ENCODE results near the gene C10orf120. TPM values are rescaled to one million over a fixed set of nuclear protein-coding genes. Genes with fewer than 3 reads are reported as not detected.

The C10orf120 gene
- polyA plus RNA-seq, 3 donors, result not detected

DNA sequence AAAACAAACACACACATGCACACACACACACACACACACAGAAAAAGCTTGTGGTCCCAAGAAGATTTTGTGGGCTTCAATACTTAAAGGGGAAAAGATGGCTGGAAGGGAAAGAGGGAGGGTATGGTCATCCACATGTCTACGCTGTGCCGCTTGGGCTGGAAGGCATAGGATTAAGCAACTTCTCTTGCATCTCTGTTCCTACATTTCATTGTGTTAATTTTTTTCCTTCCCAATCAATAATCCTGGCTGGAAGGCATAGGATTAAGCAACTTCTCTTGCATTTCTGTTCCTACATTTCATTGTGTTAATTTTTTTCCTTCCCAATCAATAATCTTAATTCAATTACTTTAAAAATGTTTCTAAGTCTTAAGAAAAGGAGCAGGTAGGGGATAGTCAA lies 30.6 kb downstream of the C10orf120 start:
- Mint-ChIP-seq H3K9me3 (peaks cover 0 to 2% (median 0%) of the 10 kb centered on the region in 7 donors), H3K4me1 (no peaks in the 10 kb centered on the region), H3K4me3 (no peak overlapping the region), H3K27me3 (ENCODE audit: low read depth in 3 of 3) (peaks cover 0 to 5% (median 3%) of the 10 kb centered on the region in 3 donors), H3K36me3 (no peaks in the 10 kb centered on the region), H3K27ac (no peak overlapping the region)
- H2AFZ ChIP-seq (ENCODE audit: insufficient read depth, low read depth, low read length, poor library complexity, severe bottlenecking), result no peak overlapping the region
- DNase-seq, result no peak
- no peaks in the 10 kb centered on the region for H3K79me2 ChIP-seq (ENCODE audit: insufficient read depth, low read length)
- H3K4me3 ChIP-seq (replicated peaks in 1 of 3; ENCODE audit: low read depth in 2 of 3, low read length in 3 of 3), result no peak overlapping the region
- intact Hi-C loops (cut with micrococcal nuclease), result no loop called here
- TF ChIP-seq, protein P1, sequence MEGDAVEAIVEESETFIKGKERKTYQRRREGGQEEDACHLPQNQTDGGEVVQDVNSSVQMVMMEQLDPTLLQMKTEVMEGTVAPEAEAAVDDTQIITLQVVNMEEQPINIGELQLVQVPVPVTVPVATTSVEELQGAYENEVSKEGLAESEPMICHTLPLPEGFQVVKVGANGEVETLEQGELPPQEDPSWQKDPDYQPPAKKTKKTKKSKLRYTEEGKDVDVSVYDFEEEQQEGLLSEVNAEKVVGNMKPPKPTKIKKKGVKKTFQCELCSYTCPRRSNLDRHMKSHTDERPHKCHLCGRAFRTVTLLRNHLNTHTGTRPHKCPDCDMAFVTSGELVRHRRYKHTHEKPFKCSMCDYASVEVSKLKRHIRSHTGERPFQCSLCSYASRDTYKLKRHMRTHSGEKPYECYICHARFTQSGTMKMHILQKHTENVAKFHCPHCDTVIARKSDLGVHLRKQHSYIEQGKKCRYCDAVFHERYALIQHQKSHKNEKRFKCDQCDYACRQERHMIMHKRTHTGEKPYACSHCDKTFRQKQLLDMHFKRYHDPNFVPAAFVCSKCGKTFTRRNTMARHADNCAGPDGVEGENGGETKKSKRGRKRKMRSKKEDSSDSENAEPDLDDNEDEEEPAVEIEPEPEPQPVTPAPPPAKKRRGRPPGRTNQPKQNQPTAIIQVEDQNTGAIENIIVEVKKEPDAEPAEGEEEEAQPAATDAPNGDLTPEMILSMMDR (IDR thresholded peaks at IDR 0.05), result no peak
- H3K4me1 ChIP-seq (ENCODE audit: control insufficient read depth in 1 of 2, insufficient read depth in 2 of 2, low read length in 2 of 2), result no peaks in the 10 kb centered on the region
- no peak overlapping the region for H3K27ac ChIP-seq (ENCODE audit: low read depth in 1 of 2, low read length in 2 of 2)
- no peaks in the 10 kb centered on the region for H3K36me3 ChIP-seq (replicated peaks in 1 of 2; ENCODE audit: control insufficient read depth in 1 of 2, insufficient read depth in 2 of 2, low read length in 2 of 2)
- H4K20me1 ChIP-seq (ENCODE audit: insufficient read depth, low read length), result no peaks in the 10 kb centered on the region
- no peaks in the 10 kb centered on the region for H3K9me3 ChIP-seq (replicated peaks in 1 of 2; ENCODE audit: control insufficient read depth in 1 of 2, insufficient read depth in 1 of 2, low read length in 2 of 2)
- no peaks in the 10 kb centered on the region for H3K27me3 ChIP-seq (ENCODE audit: control insufficient read depth in 2 of 2, insufficient read depth in 2 of 2, low read length in 2 of 2)
- no peak overlapping the region for H3K9ac ChIP-seq (ENCODE audit: insufficient read depth, low read length, poor library complexity, severe bottlenecking)
- WGBS (ENCODE audit: insufficient coverage), result no CpG with 5 or more reads among the region's 2 CpGs
- H3K4me2 ChIP-seq (replicated peaks; ENCODE audit: extremely low read depth, low read length, poor library complexity, severe bottlenecking), result no peak overlapping the region

DNA sequence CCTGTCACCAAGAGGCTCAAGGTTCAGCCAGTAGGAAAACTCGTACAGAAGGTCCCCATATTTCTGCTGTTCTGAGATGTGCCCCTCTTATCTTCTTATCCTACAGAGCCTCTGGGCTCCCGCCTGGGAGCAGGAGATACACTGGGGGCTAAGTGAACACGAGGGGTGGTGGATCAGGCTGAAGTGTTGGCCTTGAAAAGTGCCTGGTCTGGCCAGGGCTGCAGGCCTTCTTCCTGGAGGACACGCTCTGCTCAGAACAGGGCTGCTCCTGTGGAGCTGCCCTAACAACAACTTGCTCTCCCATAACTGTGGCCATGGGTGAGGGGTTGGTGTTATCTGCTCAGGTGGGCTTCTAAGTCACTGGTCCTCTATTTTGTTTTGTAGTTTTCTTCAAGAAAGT lies 33.7 kb downstream of the C10orf120 start:
- no peak for DNase-seq
- intact Hi-C loops (cut with micrococcal nuclease), result no loop called here
- H3K4me1 Mint-ChIP-seq, result no peaks in the 10 kb centered on the region
- Histone ChIP-seq H3K4me3 (replicated peaks in 1 of 3; ENCODE audit: low read depth in 2 of 3, low read length in 3 of 3) (no peak overlapping the region), H4K20me1 (ENCODE audit: insufficient read depth, low read length) (no peaks in the 10 kb centered on the region), H3K36me3 (replicated peaks in 1 of 2; ENCODE audit: control insufficient read depth in 1 of 2, insufficient read depth in 2 of 2, low read length in 2 of 2) (no peaks in the 10 kb centered on the region), H2AFZ (ENCODE audit: insufficient read depth, low read depth, low read length, poor library complexity, severe bottlenecking) (no peak overlapping the region), H3K27me3 (ENCODE audit: control insufficient read depth in 2 of 2, insufficient read depth in 2 of 2, low read length in 2 of 2) (no peaks in the 10 kb centered on the region), H3K79me2 (ENCODE audit: insufficient read depth, low read length) (no peaks in the 10 kb centered on the region), H3K9me3 (replicated peaks in 1 of 2; ENCODE audit: control insufficient read depth in 1 of 2, insufficient read depth in 1 of 2, low read length in 2 of 2) (no peaks in the 10 kb centered on the region), H3K4me1 (ENCODE audit: control insufficient read depth in 1 of 2, insufficient read depth in 2 of 2, low read length in 2 of 2) (no peaks in the 10 kb centered on the region), H3K4me2 (replicated peaks; ENCODE audit: extremely low read depth, low read length, poor library complexity, severe bottlenecking) (no peak overlapping the region), H3K27ac (ENCODE audit: low read depth in 1 of 2, low read length in 2 of 2) (no peak overlapping the region), H3K9ac (ENCODE audit: insufficient read depth, low read length, poor library complexity, severe bottlenecking) (no peak overlapping the region)
- TF ChIP-seq, protein P1 (IDR thresholded peaks at IDR 0.05), result no peak
- no peak overlapping the region for H3K27ac Mint-ChIP-seq
- no peak overlapping the region for H3K4me3 Mint-ChIP-seq
- no CpG with 5 or more reads among the region's 4 CpGs for WGBS (ENCODE audit: insufficient coverage)
- H3K27me3 Mint-ChIP-seq (ENCODE audit: low read depth in 3 of 3), result peaks cover 0 to 5% (median 4%) of the 10 kb centered on the region in 3 donors
- peaks cover 0 to 2% (median 0%) of the 10 kb centered on the region in 7 donors for H3K9me3 Mint-ChIP-seq
- H3K36me3 Mint-ChIP-seq, result no peaks in the 10 kb centered on the region
